DLD1 (cell line): ENCODE data around the gene C16orf74.

Experiments
- in situ Hi-C: cut with HindIII; loops from 2 replicates; pipeline ENCODE4 v1.10.0; 2017; ENCODE audit warnings: low sequenced_read_pairs

Gene C16orf74

DNA sequence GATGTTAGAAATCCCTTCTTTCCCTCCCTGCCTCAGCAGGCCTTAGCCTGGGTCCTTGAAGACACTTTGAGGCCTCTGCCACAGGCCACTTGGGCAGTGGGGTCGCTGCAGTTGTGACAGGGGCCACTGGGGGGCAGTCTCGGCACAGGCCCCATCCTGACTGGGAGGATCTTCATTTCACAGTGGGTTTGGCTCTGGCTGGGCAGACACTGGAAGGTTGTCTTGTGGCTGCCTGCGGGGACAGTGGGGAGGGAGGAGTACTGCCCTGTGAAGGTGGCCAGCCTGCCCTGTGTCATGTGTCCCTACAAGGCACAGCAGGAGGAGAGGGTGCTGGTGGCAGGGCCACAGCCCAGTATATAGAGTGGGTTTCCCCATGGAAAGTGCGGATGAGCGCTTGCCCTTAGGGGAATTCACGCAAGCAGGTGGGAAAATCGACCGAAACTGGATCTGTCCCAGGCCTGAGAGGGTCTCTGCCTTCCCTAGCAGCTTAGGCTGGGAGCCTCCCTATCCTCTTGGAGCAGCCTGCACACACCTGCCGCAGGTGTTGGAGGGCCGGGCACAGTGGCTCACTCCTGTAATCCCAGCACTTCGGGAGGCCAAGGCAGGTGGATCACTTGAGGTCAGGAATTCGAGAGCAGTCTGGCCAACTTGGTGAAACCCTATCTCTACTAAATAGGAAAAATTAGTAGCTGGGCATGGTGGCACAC lies 90.9 kb downstream of the C16orf74 start:
- in situ Hi-C loops, result no loop called here

DNA sequence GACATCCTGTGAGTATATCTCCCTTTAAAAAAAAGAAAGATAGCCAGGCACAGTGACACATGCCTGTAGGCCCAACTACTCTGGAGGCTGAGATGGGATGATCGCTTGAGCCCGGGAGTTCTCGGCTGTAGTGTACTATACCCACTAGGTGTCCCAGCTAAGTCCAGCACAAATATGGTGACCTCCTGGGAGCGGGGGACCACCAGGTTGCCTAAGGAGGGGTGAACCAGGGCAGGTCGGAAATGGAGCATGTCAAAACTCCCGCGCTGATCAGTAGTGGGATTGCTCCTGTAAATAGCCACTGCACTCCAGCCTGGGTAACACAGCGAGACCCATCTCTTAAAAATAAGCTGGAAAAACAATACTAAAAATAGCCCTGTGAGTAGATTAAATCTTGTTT lies 91.6 kb downstream of the C16orf74 start:
- in situ Hi-C loops, result no loop called here

DNA sequence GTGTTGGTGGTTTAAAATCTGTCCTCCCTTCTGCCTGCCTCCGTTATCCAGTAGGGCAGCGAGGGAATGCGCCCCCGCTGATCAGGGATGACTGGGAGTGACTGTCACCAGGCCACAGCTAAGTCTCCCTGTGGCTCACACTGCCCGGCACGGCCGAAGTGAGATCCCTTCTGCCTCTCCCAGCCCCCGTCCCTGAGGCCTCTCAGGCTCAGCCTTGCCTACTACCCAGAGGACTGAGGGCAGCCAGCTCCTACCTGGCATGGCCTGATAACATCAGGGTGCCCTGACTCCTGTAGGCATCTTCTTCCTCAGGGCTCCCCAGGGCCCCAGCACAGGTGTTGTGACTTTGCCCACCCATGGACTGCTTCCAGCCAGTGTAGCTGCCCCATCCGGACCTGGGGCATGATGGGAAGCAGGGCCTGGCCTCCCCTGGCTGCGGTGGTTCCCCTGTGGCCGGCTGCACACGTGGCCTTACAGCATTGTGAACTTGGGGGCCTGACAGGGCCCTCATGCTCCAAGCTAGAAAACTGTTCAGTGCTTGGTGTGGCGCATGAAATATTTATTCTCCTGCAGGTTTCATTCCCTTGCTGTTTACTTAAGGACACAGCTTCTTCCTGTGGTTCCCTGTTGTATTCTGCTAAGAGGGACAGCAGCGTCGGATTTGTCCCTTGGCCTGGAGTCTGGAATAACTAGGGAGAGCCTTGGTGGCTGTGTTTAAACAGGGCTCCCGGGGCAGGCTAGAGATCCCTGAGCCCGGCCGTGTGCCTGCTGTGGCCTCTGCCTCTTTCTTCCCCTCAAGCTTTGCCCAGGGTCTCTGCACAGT lies 92.2 kb downstream of the C16orf74 start:
- in situ Hi-C loops, result no loop called here

DNA sequence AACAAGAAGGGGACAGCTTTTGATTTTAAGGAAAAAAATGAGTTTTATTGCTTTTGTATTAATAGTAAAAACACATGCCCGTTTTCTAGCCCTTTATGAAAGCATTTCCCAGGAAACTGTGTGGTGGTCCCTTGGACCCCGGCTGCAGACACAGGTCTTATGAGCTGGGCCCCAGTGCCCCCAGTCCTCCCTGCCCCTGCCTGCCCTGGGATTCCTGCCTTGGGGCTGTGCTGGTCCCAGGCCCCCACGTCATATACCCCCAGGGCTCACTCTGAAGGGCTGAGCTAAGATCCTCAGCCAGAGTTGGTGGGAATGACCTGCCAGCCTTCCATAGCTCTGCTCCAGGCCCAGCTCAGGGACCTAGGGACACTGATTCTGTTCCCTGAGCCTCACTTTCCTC lies 92.9 kb downstream of the C16orf74 start:
- in situ Hi-C loops, result no loop called here
